HG03066 (cell line): ENCODE results near the gene MBNL1.
A peak's percentile ranks its signal among the peaks of the same experiment; 100 is the strongest.

Experiments
- ATAC-seq: cut with Tn5 transposase; IDR thresholded peaks from one replicate; pipeline ENCODE4 v1.9.1; 2021; ENCODE audit warnings: low read depth; ENCODE audit not compliant: unreplicated experiment

MBNL1 gene

DNA sequence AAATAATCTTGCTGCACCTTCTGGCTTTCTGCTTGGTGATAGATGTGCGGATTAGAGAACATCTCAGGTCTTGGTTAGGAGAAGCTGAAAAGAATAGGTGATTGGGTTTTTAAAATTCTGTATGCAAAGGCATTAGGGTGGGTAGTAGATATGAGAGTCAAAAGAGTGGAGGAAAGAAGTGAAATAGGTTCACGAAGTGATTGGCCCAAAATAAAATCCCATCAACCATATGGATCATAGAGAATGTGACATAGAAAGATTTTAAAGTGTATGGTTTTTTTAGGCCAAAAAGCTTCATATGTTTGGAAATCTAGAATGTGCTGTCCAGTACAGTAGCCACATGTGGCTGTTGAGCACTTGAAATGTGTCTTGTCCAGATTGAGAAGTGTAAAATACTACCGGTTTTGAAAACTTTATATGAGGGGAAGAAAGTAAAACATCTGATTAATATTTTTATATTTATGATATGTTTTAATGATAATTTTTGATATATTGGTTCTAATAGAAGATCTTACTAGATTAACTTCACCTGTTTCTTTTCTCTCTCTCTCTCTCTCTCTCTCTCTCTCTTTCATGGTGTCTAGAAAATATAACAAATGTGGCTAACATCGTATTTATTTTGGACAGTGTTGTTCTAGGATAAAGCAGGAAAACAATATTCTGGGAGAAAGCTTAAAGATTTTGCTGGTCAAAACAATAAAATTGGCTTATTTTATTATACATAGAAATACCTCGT is 2.9 kb downstream of the MBNL1 start:
- ATAC-seq, result no peak

DNA sequence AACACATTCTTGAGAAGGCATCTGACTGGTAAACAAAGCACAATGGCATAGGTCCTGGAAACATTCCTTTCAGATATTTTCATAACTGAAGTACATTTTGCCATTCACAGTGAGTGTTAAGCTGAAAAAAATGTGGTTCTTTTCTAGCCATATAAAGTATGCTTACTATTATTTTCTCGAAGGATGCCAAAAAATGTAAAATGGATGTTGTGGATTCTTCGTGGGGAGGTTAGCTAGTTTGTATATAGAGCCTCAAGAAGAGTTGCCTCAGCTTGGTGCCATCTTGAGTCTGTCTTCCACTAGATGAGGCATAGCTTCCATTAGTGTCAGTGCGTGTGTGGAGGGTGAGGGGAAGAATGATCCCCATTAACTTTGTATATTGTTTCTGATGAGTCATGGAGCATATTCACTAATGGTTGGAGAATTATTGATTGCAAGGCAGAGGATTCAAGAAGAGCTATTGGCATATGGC is 4.1 kb downstream of the MBNL1 start:
- ATAC-seq, result no peak

DNA sequence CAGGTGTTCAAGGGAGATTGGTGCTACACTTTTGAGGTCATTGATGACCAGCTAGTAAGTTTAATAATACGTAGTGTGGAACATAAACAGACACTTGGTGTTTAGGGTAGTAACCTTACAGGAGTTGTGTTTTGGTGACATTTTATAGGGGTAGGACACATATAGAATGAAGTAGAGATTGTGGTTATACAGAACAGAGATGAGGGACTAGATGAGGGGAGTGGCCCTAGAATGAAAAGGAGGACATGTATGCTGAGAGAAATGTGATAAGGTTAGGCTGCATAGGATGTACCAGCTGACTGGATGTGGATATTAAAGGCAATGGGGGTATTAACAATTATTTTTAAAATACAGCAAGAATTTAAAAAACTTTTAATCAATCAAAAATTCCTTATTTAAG is 8.0 kb downstream of the MBNL1 start:
- ATAC-seq, result no peak

DNA sequence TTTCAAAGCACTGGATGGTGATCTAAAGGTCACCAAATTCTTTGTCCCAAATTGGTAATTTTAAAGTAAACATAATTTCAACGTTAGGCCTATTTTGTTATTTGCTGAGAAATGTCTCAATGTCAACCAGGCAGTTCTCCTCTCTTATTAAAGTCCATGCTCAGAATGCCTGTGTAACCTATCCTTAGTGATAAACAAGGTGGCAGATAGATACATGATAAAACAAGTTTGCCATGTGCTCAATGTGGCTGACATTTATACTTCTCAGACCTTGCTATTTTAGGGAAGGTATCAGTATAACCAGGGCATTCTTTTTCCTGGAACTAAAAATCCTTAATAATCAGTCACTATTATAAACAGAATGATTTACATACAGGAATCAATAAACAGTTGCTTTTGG is 8.5 kb downstream of the MBNL1 start:
- no peak for ATAC-seq

DNA sequence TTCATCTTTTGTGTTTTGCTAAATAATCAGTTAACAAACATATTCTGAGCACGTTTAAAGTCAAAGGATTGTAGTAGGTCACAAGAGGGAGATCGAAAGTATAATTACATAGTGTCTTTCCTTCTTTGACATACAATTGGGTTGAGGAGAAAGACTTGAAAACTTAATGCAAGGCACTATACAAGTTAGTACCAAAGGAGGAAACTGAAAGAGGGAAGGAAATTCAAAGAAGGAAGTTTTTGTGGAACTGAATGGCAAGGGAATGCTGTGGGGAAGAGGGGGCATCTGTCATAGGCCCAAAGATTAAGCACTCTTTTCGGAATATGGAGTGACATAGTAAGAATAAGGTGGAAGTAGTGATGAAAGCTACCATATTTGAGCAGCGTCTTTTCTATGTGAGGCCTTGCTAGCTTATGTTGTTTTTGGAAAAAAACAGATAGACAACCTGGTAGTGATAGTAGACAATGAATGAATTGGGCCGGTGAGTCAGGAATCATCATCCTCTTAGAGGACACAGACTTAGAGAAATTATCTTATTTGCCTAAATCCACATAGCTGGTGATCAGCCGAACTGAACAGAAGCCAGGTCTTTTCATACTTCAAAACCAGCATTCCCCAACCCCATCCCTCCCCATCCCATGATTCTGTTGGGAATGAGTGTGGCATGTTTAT is 10.2 kb downstream of the MBNL1 start:
- no peak for ATAC-seq

DNA sequence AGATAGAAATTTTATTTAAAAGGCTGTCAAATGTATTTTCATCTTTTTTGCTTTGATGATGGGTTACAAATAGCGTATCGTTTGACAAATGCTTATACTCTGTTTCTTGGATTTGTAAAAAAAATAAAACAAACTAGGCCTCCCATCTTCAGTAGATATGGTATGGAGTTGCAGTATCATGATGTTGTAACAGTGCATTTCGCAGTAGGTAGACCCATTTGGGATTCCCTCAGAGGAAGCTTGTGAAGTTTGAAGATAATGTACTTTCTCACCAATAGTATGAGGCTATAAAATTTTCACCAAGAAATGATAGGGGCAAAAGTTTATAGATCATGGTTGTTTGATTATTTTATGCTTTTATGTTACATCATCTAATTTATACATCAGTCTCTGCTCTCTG is 10.8 kb downstream of the MBNL1 start:
- no peak for ATAC-seq

DNA sequence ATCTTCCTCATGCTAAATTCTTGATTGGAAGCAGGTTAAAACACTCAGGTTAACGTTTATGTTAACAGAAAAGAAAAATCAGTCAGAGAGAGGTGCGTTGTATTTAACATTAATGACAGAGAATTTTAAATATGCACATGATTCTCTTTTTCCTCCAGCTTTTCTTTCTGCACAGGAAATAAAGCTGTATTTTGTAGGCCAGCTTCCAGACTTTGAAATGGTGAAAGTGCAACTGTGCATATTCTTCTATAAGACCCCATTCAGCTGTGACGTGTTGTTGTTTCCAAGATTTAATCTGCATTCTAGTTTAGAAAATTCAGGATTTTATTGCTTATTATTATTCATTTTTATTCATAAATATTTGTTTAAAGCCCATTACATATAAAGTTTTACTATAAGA is 11.8 kb downstream of the MBNL1 start:
- ATAC-seq, result no peak

DNA sequence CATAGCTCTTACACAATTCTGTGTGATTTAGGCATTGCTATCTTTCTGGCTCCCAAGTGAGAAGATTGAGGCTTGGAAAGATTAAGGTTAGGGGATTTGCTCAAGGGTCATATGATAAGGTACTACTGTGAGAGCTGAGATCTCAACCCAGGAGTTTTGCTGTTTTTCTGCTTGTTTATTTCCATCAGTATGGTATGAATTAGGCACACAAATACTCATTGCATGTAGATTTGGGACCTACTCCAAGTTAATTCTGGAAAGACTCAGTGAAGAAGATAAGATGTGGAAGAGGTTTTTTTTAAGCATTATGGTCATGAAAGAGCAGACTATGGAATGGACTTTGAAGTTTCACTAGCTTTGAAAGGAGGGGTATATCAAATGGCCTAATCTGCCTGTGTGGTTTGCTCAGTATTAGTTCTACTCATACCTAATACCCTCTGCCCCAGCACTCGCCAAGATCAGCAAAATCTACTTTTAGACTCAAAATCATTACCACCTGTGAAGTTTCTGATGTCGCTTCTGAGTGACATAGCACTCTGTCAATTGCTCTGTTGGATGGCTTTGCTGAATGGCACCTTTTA is 12.5 kb downstream of the MBNL1 start:
- ATAC-seq, result peak; percentile 70

DNA sequence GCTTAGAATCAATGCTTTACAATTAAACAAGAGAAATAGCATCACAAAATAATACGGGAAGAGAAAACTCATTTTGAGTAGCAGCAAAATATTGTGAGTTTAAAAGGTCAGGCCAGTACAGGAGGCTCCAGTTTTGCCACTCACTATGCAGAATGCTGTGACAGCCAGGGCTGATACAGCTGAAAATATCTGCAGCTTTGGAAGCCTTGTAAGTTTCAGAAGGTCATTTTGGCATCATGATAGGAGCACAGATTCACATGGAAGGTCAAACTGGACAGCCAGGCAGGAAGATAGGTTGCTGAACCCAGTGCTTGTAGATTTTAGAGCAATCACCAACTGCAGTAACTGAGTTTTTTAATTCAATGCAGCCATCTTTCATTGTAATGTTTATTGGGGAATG is 14.1 kb downstream of the MBNL1 start:
- ATAC-seq, result no peak

DNA sequence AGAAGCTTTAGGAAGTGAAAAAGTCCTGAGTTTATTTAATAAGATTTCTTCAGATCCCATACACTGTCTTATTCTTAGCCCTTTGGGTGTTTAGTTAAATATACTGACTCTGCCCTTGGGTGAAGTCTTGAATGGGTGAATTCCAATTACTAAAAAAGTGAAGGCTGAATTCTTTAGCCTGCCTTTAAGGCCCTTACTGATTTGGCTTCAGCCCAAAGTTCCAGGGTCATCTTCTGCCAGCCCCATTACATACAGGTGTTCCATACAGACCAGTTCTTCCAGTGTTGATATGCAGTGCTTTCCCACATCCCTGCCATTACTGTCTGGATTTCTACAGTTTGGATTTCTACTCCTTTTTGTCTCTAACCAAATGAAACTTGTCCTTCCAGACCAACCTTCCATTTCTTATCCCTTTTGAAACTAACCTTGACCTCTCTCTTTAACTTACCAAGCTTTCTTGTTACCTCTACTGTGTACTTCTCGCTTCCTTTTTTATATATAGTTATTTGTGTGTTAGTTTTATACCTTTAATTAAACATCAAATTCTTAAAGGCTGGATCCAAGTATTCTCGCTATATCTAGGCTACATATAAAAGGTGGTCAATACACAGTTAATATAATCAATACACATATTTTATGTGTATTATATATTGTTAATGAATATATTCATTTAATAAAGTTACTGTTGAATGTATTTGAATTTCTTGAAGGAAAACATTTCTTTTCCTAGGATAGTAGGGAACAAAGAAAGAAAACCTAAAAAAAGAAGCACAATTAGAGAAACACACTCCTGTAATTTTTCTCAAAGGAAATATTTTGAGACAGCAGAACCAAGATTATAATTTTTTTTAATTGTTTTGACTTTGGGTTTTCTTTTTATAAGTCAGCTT is 15.0 kb downstream of the MBNL1 start:
- no peak for ATAC-seq

DNA sequence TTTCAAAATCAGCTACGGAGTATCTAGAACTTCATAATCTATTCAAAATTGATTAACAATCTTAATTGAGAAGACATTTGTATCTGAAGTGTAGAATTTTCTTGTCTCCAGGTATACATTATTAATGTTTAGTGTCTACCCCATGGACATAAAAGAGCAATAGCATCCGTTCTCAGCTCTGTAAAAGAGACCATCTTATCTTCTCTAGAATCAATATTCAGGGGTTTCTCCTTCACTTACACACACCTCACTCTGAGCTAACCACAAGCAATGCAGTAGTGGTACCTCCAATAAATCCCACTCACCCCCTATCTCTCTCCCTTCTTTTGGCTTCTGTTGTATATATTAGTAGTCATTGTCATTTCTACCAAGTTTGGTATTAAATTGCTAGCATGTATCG is 16.2 kb downstream of the MBNL1 start:
- ATAC-seq, result no peak

DNA sequence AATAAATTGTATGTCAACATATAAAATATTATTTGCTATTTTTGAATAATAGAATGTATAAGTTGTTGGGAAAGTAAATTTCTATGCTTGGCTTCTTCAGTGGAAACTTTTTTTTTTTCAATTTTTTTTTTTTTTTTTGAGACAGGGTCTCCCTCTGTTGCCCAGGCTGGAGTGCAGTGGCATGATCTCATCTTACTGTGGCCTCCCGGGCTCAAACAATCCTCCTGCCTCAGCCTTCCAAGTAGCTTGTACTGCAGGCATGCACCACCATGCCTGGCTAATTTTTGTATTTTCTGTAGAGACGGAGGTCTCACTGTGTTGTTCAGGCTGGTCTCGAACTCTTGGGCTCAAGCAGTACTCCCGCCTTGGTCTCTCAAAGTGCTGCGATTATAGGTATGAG is 16.8 kb downstream of the MBNL1 start:
- no peak for ATAC-seq

DNA sequence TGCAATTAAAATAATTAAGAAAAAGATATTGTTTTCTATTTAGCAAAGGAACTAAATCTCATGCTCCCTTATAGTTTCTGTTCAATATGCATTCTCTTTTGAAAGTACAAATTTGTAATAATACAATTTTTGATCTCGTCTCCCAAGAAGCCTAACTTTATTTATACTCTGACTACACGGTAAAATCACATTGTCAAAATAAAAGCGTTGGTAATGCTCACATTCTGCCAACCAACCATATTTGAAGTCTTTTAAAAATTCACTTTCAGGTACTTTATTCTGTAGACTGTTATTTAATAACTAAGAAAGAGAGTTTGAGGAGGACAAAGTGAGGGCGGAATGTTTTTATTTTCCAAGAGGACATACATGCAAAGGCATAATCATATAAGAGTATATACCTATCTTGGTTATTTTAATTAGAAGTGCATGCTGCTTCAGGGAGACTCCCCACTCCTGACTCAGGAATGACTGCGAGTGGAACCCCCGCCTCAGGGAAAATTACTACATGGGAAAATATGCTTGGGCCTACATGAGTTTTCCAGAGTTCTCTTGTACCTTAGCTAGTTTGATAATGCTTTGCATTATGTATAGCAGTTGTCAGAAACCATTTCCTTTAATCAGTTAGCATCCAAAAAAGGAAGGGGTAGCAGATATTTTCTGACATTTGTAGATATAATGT is 19.3 kb downstream of the MBNL1 start:
- no peak for ATAC-seq

DNA sequence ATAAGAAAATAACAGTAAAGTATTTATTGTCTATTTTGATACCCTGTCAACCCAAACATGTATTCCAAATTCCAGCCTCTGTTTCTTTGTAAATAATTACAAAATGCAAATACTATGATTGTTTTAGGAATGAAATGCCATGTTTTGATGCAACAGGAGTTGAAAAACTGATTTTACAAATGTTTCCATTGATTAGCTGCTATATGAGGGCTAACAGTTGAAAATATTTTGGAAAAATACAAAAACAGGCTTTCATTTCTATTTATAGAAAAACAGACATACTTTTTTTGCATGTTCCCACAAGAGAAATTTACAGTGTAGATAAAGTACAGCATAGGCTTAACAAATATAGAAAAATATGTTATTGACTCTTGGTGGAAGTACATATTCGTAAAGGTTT is 20.0 kb downstream of the MBNL1 start:
- no peak for ATAC-seq

DNA sequence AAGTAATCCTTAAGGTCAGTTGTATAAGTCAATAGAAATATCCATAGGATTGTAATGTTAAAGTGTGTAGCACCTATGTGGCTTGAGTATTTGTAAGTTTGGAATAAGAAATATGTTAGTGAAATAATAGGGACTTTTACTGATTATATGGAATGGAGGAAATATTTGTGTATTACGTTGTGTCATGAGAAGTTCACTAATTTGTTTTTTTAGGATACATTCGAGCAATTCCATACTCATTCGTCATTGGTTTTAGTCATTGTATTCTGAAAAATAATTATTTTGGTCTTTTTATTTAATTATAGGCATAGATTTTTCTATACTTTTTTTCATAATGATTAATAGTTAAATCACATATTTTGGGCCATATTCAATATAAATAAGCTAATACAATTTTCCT is 21.0 kb downstream of the MBNL1 start:
- no peak for ATAC-seq

DNA sequence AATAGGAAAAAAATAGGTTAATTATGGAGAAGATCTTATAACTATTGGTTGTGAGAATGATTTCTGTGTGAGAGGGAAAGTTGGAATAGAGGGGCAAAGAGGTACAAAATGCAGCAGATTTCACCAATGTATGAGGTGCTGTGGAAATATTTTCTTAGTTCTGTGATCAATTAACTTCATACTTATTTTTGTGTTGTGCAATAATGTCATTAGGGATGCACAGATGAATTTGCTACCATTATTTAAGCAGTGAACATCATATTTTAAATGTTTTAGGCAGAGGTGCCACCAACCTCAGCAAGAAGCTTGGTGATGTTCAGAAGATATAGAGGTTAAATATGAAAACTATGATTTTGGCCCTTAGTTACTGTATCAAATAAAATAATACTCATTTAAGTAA is 21.6 kb downstream of the MBNL1 start:
- ATAC-seq, result no peak

DNA sequence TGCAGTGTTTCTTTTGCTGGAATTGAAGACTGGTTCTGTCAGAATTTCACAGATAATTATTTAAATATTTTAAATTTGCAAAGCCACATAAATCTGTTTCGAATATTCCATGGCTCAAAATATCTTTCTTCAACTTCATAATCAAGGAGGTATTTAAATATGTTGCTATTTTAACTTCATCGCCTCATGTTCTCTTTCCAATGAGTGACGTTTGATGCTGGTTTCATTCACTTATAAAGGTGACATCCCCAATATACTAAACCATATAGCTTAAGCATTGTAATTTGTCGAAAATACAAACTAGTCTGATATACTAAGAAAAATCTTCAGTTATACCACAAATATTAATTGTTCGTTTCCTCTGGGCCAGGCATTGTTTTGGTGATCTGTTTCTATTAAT is 22.5 kb downstream of the MBNL1 start:
- ATAC-seq, result no peak

DNA sequence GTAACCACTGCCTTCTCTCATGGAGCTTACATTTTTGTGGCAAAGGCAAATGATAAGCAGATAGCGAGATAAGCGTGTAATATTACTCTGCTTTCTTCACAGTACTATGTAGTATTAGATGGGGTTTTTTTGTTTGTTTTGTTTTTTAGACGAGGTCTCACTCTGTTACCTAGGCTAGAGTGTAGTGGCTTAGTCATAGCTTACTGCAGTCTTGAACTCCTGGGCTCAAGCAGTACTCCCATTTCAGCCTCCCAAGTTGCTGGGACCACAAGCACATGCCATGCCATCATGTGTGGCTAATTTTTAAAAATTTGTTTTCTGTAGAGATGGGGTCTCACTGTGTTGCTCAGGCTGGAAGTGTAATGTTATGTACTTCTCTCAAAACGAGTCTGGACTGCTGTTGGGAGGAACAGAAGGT is 22.9 kb downstream of the MBNL1 start:
- ATAC-seq, result no peak

DNA sequence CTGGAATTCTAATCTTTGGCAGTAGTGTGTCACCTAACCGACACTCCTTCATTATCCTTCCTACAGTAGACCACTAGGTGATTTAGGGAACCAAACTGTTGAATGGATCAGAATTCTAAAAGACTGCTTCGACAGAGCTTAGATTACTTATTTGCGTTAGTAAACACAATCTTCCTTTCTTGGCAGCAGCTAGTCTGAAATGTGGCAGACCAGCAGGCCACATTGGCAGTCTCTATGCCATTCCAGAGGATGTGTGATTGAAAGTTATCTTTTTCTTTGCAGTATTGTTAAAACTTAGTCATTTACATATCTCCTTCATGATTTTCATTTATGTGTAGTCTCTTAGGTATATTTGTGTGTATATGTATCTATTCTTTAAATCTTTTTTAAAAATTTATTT is 23.6 kb downstream of the MBNL1 start:
- no peak for ATAC-seq

DNA sequence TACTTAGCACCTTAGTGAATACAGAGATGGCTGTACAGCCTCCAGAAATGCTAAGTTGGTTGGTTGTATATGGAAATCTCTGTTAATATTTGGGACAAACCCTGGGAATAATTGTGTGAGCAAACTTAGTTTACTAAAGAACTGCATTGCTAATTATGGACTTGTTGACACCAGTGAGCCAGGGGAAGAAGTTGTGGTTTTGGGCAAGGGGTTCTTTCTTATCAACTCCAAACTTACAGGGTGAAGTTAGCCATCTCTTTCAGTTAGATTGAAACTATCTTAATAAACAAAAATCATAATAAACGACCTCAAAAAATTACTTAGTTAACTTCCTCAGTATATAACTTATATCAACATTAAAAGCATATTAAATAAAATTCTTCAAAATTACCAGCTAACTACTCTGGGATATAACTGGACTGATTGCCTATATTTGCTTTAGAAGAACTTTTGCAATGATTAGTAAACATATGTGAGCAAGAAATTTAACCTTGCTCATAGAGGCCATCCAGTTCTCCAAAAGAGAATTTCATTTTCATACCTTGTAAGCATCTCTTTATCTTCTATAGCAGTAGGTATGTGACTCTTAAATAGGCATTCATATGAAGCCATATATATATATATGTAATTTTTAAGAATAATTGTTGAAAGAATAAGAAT is 24.7 kb downstream of the MBNL1 start:
- no peak for ATAC-seq
